ENCODE measurements around the gene XRCC4. TPM values are rescaled to one million over a fixed set of nuclear protein-coding genes. Genes with fewer than 3 reads are reported as not detected.
"Not testable (repeated sequence)": the region's sequence is repeated elsewhere in the genome, so short reads cannot be mapped to it uniquely, and the experiment has no call there.

Gene XRCC4
- total RNA-seq, 4 donors from 2014 or later, result 6.1 to 7.4 (median 7.0) TPM

DNA sequence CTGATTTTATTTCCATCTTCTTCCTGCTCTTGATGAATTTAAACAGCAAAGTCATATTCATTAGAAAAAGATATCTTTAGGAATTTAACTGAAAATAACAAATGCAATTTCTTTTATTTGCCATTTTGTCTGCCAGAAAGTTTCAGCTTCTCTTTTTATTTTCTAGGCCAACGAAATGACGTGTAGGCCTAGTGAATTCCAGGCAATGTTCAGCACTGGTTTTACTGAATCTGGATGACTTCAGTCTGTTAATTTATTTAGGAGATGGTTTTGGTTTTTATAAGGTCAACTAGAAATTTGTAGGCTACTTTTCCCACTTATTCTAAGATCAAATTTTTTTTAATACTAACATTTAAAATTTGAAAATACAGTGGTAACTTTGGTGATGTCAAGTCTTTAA lies 265.1 kb downstream of the XRCC4 start:
- ATAC-seq (ENCODE audit: low FRiP score) (no peak), DNase-seq (ENCODE audit: low spot score) (no peak)
- TF ChIP-seq, protein P1, sequence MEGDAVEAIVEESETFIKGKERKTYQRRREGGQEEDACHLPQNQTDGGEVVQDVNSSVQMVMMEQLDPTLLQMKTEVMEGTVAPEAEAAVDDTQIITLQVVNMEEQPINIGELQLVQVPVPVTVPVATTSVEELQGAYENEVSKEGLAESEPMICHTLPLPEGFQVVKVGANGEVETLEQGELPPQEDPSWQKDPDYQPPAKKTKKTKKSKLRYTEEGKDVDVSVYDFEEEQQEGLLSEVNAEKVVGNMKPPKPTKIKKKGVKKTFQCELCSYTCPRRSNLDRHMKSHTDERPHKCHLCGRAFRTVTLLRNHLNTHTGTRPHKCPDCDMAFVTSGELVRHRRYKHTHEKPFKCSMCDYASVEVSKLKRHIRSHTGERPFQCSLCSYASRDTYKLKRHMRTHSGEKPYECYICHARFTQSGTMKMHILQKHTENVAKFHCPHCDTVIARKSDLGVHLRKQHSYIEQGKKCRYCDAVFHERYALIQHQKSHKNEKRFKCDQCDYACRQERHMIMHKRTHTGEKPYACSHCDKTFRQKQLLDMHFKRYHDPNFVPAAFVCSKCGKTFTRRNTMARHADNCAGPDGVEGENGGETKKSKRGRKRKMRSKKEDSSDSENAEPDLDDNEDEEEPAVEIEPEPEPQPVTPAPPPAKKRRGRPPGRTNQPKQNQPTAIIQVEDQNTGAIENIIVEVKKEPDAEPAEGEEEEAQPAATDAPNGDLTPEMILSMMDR (IDR thresholded peaks at IDR 0.05), result no peak

DNA sequence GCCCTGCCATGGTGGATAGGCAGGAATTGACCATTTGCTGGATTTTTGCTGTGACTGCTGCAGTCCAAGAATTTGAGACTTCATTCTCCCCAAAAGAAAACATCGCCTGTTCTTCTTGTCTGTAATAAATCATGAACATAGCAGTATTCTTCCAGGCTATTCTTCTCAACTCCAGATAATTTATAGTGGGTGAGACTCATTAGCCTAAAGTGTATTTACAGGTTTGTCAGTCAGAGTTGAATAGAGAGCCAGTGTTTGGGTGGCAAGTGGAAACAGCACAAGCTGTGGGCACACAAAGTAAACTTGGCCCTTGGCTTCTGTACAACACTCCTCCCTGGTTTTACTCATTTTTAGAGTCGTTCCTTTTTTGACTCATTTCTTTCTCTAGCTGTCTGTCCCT lies 266.0 kb downstream of the XRCC4 start:
- ATAC-seq (ENCODE audit: low FRiP score) (no peak), DNase-seq (ENCODE audit: low spot score) (no peak)
- TF ChIP-seq, protein P1 (IDR thresholded peaks at IDR 0.05), result no peak

GRCh38 chr5:83345423-83345822 lies 268.1 kb downstream of the XRCC4 start:
- ATAC-seq (ENCODE audit: low FRiP score), result no peak
- TF ChIP-seq, protein P1 (IDR thresholded peaks at IDR 0.05), result no peak
- no peak for DNase-seq (ENCODE audit: low spot score)

DNA sequence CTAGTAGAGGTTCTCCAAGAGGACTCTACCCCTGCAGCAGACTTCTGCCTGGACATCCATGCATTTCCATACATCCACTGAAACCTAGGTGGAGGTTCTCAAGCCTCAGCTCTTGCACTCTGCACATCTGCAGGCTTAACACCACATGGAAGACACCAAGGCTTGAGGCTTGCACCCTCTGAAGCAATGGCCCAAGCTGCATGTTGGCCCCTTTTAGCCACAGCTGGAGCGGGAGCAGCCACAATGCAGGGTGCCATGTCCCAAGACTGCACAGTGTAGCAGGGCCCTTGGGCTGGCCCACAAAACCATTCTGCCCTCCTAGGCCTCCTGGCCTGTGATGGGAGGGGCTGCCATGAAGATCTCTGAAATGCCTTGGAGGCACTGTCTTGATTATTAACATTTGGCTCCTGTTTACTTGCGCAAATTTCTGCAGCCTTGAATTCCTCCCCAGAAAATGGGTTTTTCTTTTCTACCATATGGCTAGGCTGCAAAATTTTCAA lies 271.0 kb downstream of the XRCC4 start:
- DNase-seq (ENCODE audit: low spot score) (no peak), ATAC-seq (ENCODE audit: low FRiP score) (no peak)
- TF ChIP-seq, protein P1 (IDR thresholded peaks at IDR 0.05), result no peak

DNA sequence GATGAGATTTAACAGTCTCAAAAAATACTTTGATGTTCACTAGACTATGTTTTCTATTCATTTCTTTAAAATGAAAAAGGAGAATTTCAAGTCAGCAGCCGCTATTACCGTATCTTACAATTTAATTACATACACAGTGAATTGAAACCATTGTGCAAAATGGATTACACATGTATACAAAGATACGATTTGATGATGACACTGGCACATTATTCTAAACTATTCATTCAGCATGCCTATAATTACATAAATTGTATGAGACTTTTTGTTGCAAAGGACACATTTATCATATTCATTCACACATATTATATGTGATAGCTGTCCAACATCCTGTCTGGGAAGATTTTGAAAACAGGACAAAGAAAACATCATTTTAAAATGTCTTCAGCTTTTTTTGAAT lies 275.9 kb downstream of the XRCC4 start:
- no peak for ATAC-seq (ENCODE audit: low FRiP score)
- no peak for DNase-seq (ENCODE audit: low spot score)
- TF ChIP-seq, protein P1 (IDR thresholded peaks at IDR 0.05), result no peak

- ATAC-seq (ENCODE audit: low FRiP score) (no peak), DNase-seq (ENCODE audit: low spot score) (no peak)
- TF ChIP-seq, protein P1 (IDR thresholded peaks at IDR 0.05), result no peak
Observed at GRCh38 chr5:83353774-83354173, 276.4 kb downstream of the XRCC4 start.

GRCh38 chr5:83354958-83355357 lies 277.6 kb downstream of the XRCC4 start:
- TF ChIP-seq, protein P1 (IDR thresholded peaks at IDR 0.05), result no peak
- DNase-seq (ENCODE audit: low spot score) (no peak), ATAC-seq (ENCODE audit: low FRiP score) (no peak)

DNA sequence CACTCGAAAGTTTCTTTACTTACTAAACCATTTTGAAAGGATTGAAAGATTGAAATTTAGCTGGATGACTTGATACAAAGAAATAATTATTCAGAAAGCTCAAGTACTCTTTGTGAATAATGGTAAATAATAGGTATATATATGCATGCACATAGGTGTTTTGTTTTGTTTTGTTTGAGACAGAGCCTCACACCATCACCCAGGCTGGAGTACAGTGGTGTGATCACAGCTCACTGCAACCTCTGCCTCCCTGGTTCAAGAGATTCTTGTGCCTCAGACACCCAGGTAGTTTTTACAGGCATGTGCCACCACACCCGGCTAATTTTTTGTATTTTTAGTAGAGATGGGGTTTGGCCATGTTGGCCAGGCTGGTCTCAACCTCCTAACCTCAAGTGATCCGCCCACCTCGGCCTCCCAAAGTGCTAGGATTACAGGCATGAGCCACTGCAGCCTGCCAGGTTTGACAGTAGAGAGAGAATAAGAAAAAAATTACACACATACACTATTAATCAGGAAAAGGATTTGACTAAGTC lies 278.2 kb downstream of the XRCC4 start:
- not testable (repeated sequence) for ATAC-seq (ENCODE audit: low FRiP score); DNase-seq (ENCODE audit: low spot score)
